Astrocyte of the spinal cord (primary cell): ENCODE results near the gene SLC19A1.

ENCODE experiments used
- DNase-seq: peaks from one replicate; pipeline ENCODE4 v3.0.0; 2011; ENCODE audit warnings: low read depth, low spot score
- H3K4me3 ChIP-seq: 2 replicates; pipeline ENCODE4 v1.5.1; 2011; ENCODE audit warnings: low read depth, mild to moderate bottlenecking, low read length, moderate library complexity
- in situ Hi-C: cut with HindIII; loops from 2 replicates; pipeline ENCODE4 v1.10.0; 2017; ENCODE audit warnings: low sequenced_read_pairs
- TF ChIP-seq, protein P1 (sequence below): IDR thresholded peaks from 2 replicates; pipeline ENCODE4 v1.5.1; 2012; ENCODE audit warnings: low read depth, mild to moderate bottlenecking, low read length, inconsistent platforms

Gene SLC19A1

DNA sequence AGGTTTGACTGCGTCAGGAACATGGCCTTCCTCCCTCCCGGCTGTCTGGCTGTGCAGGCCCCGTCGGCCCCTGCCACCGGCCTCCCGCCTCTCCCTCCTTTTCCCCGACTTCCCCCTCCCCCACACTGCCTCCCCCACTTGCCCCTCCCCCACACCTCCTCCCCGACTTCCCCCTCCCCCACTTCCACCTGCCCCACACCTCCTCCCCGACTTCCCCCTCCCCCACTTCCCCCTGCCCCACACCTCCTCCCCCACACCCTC, 52.6 kb downstream of the SLC19A1 start:
- no peak overlapping the region for H3K4me3 ChIP-seq
- TF ChIP-seq, protein P1, sequence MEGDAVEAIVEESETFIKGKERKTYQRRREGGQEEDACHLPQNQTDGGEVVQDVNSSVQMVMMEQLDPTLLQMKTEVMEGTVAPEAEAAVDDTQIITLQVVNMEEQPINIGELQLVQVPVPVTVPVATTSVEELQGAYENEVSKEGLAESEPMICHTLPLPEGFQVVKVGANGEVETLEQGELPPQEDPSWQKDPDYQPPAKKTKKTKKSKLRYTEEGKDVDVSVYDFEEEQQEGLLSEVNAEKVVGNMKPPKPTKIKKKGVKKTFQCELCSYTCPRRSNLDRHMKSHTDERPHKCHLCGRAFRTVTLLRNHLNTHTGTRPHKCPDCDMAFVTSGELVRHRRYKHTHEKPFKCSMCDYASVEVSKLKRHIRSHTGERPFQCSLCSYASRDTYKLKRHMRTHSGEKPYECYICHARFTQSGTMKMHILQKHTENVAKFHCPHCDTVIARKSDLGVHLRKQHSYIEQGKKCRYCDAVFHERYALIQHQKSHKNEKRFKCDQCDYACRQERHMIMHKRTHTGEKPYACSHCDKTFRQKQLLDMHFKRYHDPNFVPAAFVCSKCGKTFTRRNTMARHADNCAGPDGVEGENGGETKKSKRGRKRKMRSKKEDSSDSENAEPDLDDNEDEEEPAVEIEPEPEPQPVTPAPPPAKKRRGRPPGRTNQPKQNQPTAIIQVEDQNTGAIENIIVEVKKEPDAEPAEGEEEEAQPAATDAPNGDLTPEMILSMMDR: no peak
- in situ Hi-C loops: no loop called here
- DNase-seq: no peak

GRCh38 chr21:45488931-45489721, 53.1 kb downstream of the SLC19A1 start:
- no peak overlapping the region for H3K4me3 ChIP-seq
- in situ Hi-C loops: no loop called here
- TF ChIP-seq, protein P1: no peak
- DNase-seq: peak; percentile 34

DNA sequence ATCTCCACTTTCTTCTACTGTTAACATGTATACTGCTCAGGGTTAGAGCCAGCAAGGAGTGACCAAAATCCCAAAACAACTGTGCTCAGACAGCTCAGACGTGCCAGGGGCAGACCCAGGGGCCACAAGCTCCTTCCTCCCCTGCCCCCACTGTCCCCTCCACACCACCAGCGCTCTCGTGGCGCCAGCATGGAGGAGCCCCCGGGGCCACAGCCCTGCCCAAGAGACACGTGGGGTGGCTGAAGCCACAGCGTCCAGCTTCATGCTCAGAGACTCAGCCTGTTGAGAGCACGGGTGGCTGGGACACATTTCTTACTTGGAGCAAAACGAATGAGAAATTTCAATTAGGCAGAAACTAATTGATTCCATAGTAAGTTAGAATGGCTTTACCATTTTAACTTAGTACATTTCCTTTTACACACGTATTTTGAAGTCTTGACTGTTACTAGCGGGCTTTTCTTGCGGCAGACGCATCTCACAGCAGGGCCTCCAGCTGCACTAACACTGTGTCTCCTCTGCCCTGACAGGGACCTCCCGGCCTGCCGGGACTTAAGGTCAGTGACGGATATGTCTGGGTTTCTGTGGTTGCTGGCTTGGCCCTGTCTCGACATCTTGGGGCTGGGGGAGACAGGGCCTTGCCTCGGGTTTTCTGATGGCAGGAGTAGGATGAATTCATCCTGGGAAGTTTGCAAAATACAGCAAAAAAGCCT, 54.2 kb downstream of the SLC19A1 start:
- TF ChIP-seq, protein P1: no peak
- DNase-seq: peak; percentile 64
- H3K4me3 ChIP-seq: no peak overlapping the region
- in situ Hi-C loops: no loop called here

GRCh38 chr21:45487161-45487806, 55.0 kb downstream of the SLC19A1 start:
- in situ Hi-C loops: no loop called here
- no peak for DNase-seq
- TF ChIP-seq, protein P1: no peak
- H3K4me3 ChIP-seq: no peak overlapping the region

DNA sequence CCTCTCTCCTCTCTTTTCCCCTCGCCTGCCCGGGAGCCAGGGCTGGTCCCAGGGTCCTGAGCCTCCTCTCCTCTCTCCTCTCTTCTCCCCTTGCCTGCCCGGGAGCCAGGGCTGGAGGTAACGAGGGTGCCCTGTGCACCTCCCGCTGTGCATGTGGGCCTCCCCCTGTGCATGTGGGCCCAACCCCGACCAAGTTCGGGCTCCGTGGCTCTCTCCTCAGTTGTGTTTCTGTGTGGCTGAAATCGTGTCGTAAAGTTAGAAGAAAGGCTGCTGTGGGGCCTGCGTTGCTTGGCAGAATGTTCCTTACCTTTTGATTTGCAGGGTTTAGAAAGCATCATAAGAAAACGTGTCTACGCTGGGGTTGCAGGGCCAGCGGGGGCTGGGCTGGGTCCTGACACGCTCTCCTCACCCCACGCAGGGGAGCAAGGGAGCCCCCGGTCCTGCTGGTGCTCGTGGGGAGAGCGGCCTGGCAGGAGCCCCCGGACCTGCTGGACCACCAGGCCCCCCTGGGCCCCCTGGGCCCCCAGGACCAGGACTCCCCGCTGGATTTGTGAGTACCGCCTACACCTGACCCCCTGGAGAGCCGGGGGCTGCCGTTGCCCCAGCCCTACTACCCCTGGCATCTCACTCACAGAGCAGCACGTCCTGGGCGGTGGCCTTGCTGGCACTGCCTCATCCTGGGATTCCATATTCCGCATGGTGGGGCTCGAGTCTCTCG, 55.6 kb downstream of the SLC19A1 start:
- no peak for DNase-seq
- no peak overlapping the region for H3K4me3 ChIP-seq
- in situ Hi-C loops: no loop called here
- TF ChIP-seq, protein P1: no peak

DNA sequence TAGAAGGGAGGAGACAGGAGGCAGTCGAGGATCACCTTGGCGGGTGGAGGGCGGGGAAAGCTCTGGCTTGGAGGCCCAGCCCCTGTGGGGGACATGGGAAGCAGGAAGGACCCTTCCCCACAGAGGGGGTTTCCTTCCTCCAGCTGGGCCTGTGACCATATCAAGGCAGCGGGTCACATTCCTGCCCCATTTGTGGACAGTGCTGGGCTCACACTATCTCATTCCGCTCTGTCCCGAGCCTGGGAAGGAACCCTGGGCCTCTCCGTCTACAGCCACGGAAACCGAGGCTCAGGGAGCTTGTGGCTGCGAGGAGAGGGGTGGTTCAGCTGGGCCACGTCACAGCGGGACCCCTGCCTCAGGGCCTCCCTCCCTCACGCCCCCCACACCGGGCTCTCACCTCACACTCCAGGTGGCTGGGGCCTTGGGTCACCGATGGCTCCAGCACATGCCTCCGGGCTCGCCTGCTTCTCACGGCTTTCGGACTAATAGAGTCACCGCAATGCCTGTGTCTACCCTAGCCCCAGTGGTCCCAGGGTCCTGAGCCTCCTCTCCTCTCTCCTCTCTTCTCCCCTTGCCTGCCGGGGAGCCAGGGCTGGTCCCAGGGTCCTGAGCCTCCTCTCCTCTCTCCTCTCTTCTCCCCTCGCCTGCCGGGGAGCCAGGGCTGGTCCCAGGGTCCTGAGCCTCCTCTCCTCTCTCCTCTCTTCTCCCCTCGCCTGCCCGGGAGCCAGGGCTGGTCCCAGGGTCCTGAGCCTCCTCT, 56.4 kb downstream of the SLC19A1 start:
- no peak for DNase-seq
- TF ChIP-seq, protein P1: no peak
- no peak overlapping the region for H3K4me3 ChIP-seq
- in situ Hi-C loops: no loop called here
